ENCODE measurements around the gene FAM76A. TPM values are rescaled to one million over a fixed set of nuclear protein-coding genes. Genes with fewer than 3 reads are reported as not detected.
"Not testable (repeated sequence)": the region's sequence is repeated elsewhere in the genome, so short reads cannot be mapped to it uniquely, and the experiment has no call there.

FAM76A gene
- total RNA-seq, 1 donor from 2014 or later: 6.2 TPM

DNA sequence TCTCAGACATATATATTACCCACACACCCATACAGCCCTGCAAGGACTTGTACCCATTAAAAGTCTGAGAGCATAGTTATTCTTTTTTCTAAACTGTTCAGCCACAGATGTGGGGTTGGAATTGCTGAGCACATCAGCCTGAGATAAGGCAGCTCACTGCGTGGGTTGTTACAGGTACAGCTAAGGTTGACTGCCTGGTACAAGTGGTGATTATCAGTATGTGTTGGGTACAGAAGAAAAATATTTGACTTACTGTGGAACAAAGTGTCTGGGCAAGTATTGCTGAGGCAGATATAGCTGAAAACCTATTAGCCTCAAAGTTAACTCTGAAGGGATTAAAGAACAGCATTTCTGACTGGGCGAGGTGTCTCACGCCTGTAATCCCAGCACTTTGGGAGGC is 52.3 kb downstream of the FAM76A start:
- no peak for DNase-seq (ENCODE audit: low read depth in 2 of 2)

DNA sequence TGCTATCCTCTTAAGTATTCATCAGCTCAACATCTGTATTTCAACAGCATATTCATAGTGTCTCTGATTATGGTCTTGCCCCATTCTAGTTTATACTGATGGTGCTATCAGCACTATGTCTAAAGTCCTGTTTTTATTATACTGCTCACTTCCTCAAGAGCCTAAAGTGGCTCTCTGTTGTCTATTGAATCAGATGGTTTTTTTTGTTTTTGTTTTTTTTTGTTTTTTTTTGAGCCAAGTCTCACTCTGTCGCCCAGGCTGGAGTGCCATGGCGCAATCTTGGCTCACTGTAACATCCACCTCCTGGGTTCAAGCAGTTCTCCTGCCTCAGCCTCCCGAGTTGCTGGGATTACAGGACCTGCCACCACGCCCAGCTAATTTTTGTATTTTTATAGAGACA is 53.4 kb downstream of the FAM76A start:
- no peak for DNase-seq (ENCODE audit: low read depth in 2 of 2)

DNA sequence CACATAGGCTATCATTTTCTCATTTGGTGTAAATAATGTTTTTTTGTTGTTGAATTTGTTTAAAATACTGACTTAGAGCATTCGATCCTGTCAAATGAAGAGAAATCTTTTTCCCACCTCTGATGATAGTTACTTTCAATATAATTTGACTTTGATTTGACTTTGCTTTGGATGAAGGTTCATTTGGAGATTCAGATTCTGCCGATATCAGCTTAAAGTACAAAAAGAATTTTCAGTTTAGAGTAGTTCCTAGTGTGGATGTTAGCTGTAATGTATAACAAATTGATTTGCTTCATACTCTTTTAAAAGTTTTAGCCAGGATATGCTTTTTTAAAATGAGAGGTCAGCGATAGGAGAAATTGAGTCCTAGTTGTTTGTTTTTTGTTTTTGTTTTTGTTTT is 57.2 kb downstream of the FAM76A start:
- DNase-seq (ENCODE audit: low read depth in 2 of 2): no peak

DNA sequence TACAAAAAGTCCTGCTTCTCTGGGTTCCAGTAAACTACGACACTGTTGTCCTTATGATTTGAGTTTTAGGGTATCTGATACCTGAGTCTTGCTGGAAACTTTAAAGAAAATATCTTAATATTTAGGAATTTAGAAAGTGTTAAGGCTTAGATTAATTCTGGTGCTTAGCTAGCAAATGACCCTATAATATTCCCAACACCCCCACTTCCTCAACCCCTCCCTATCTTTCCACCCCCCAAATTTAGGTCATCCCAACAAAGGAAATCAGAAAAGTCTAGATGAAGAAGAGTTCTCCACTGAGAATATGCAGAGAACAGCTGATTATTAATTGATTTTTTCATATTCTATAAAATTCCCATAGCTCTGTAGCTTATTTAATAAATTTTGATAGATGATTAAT is 58.9 kb downstream of the FAM76A start:
- no peak for DNase-seq (ENCODE audit: low read depth in 2 of 2)

DNA sequence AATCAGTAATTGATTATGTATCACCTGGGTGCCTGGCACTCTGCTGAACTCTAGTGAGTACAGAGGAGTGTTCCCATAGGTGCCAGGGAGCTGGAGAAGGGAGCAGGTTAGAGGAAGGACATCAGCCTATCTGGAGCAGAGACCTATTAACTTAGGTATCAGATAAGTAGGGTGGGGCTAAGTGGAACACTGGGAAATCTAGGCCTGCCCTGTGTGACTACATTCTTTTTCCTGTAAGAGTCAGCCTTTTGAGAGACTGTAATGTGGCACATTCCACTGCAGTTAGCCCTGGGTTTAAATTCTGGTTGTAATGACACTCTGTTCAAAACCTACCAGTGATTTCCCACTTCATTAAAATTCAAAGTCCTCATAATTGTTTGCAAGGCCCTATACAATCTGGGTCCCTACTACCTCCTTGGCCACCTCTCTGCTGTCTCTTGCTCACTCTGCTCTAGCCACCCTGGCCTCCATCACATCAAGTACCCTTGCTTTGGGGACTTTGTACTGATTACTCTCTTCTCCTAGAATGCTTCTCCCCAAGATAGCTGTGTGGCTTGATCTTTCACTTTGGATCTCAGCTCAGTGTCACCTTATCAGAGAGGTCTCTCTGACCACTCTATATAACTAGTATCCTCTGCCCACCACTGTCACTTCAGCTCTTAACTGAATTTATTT is 60.2 kb downstream of the FAM76A start:
- peak in 1 of 2 donors; percentile 36 for DNase-seq (ENCODE audit: low read depth in 2 of 2)

DNA sequence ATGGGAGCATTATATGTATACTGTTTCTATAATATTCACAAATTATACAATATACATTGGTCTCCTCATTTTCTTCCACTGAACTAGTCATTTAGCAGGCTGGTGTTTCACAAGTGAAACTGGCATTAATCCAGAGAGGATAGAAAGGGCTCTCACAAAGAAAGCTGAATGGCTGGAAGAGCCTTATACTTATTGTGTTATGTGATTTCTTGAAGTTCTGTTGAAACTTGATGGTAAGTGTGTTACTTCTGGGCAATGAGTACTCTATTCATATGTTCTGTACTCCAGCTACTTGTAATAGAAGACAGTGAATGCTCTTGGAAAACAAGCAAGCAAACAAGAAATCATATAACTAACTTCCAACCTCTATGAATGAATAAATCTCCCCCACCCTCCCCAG is 62.1 kb downstream of the FAM76A start:
- DNase-seq (ENCODE audit: low read depth in 2 of 2): peak in 1 of 2 donors; percentile 40

DNA sequence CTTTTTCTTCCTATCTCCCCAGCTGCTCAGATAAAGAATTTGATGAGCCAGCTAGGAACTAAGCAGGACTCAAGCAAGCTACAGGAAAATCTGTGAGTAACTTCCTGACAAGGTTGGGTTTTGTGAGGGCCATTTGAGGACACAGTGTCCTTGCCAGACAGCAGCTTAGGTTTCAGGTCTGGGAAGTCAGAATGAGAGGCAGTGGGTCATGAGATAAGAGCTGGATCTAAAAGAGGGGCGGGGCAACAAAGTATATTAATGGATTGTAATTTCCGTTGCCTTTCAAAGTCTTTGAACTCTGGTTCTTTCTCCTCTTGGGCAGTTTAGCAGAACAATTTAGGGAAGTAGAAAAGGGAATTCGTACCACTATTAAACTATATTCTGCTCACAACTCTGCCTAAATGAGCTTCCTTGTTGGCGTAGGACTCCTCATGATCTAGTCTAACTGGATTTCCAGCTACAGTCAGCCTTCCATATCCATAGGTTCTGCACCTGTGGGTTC is 63.8 kb downstream of the FAM76A start:
- peak; percentile 17 to 95 for DNase-seq (ENCODE audit: low read depth in 2 of 2)

DNA sequence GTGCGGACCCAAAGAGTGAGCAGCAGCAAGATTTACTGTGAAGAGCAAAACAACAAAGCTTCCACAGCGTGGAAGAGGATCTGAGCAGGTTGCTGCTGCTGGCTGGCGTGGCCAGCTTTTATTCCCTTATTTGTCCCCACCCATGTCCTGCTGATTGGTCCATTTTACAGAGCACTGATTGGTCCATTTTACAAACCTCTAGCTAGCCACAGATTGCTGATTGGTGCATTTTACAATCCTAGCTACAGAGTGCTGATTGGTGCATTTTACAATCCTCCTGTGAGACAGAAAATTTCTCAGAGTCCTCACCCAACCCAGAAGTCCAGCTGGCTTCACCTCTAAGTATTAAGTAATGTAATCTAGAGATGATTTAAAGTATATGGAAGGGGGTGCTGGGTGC is 64.5 kb downstream of the FAM76A start:
- DNase-seq (ENCODE audit: low read depth in 2 of 2): not testable (repeated sequence)

DNA sequence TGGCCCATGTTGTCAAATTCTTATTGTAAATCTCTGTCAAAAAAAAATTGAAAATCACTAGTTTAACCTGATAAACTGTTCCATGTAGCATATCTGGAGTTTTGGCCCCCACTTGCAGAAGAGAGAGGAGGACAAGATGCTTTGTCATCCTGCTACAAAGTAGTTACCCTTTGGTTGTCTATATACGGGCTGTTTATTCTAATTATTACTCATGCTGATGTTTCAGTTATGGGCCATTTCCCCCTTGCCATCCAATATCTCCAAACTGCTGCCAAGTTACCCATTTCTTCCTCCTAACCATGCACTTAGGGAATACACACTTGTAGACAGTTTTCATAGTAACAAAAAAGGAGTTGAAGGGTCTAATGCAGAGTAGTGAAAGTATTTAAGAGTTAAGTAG is 69.8 kb downstream of the FAM76A start:
- no peak for DNase-seq (ENCODE audit: low read depth in 2 of 2)

DNA sequence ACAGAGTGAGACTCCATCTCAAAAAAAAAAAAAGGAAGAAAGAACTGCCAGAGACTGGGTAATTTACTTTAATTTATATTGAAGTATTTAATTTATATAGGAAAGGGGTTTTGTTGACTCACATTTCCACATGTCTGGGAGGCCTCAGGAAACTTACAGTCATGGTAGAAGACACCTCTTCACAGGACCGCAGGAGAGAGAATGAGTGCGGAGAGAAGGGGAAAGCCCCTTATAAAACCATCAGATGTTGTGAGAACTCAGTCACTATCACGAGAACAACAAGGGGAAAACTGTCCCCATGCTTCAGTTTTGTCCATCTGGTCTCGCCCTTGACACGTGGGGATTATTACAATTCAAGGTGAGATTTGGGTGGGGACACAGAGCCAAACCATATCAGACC is 79.0 kb downstream of the FAM76A start:
- DNase-seq (ENCODE audit: low read depth in 2 of 2): no peak

DNA sequence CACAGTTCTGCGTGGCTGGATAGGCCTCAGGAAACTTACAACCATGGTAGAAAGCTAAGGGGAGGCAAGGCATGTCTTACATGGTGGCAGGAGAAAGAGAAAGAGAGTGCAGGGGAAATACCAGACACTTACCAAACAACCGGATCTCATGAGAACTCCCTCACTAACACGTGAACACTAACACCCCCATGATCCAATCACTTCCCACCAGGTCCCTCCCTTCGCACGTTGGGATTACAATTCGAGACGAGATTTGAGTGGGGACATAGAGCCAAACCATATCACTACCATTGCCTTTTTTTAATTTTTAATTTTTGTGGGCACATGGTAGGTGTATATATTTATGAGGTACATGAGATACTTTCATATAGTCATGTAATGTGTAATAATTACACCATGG is 81.0 kb downstream of the FAM76A start:
- no peak for DNase-seq (ENCODE audit: low read depth in 2 of 2)

DNA sequence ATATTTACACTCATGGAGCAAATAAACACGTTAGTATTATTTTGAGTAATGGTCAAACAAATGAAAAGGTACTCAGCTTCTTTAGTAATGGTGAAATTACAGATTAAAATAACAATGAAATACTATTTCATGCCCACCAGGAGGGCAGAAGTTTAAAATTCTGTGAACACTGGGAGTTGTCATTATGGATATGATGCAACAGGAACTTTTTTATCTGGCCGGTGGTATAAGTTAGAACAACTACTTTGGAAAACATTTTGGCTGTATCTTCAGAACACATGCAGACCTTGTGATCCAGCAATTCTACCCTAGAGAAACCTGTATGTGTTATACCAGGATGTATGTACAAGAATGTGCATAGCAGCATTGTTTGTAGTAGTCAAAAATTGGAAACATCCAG is 81.6 kb downstream of the FAM76A start:
- DNase-seq (ENCODE audit: low read depth in 2 of 2): no peak

DNA sequence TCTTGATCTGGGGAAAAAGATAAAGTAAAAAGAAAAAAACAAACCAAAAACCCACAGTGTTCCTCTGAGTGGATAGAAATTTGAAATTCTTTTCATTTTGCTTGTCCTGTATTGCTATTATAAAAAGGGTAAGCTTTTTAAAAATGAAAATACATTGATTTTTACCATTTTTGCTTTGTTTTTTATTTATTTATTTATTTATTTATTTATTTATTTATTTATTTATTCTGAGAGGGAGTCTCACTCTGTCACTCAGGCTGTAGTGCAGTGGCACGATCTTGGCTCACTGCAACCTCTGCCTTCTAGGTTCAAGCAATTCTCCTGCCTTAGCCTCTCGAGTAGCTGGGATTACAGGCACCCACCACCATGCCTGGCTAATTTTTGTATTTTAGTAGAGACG is 82.4 kb downstream of the FAM76A start:
- not testable (repeated sequence) for DNase-seq (ENCODE audit: low read depth in 2 of 2)

DNA sequence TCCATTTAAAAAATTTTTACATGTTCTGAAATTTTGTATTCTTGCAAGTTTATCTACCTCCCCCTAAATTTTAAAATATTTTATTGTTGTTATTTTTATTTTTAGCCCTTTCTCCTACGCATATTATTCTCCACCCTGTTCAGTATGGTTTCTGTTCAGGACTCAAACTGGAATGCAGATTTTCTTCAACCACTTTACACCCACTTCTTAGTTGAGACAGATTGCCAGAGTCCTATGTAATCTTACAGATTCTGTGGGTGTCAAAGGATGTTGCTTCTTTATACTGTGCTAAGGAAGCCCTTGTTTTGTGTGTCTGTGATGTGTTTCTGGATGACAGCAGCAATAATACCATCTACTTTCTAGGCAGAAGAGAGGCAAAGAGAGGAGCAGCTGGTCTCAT is 84.1 kb downstream of the FAM76A start:
- DNase-seq (ENCODE audit: low read depth in 2 of 2): no peak

DNA sequence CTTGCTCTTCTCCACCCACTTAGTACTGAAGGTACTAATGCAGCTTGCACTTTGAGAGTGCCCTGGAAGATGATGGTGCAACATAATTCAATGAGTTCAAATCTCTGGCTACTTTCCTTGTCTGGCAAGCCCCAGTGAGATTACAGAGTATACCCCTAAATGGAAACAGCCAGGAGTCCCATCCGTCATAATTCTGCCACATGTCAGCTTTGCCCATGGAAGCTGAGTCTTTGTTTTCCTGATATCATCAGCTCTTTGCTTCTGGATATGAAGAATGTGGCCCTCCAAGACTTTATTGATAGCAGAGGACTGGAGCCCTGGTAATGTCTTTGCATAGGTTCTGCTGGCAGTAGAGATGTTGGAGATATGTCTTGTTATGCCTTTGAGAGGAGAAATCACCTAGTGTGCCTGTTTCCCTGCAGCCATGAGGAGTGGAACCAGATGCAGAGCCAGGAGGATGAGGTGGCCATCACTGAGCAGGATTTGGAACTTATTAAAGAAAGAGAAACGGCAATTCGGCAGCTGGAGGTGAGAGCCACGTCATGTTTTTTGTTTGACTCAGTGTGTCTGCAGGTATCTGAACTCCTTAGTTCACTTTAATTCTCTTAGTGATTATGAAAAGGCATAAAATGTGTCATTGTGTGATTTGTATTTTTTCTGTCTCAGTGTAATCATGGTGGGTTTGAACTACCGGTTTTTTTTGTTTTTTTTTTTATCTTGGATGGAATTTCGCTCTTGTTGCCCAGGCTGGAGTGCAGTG is 86.2 kb downstream of the FAM76A start:
- DNase-seq (ENCODE audit: low read depth in 2 of 2): no peak

Other genes starting within 250 kb of the FAM76A start
- gene WASF2, start 235.8 kb upstream of the FAM76A start, total RNA-seq: 33.1 and 54.5 TPM in 2 replicates
- gene AHDC1, start 121.8 kb upstream of the FAM76A start, total RNA-seq: 3.3 and 9.4 TPM in 2 replicates
- gene FGR, start 90.8 kb upstream of the FAM76A start, total RNA-seq: 0.13 and 0.25 TPM in 2 replicates
- gene IFI6, start 53.8 kb upstream of the FAM76A start, total RNA-seq: 21.8 and 48.8 TPM in 2 replicates
- 56.4 and 74.0 TPM in 2 replicates for gene STX12, start 47.3 kb downstream of the FAM76A start, total RNA-seq
- 48.3 and 50.2 TPM in 2 replicates for gene PPP1R8, start 104.8 kb downstream of the FAM76A start, total RNA-seq
- 29.9 and 36.3 TPM in 2 replicates for gene THEMIS2, start 146.6 kb downstream of the FAM76A start, total RNA-seq
- 45.4 and 68.0 TPM in 2 replicates for gene RPA2, start 188.6 kb downstream of the FAM76A start, total RNA-seq
- 0.26 and 0.89 TPM in 2 replicates for gene SMPDL3B, start 209.0 kb downstream of the FAM76A start, total RNA-seq
- gene XKR8, start 234.0 kb downstream of the FAM76A start, total RNA-seq: 5.0 and 7.0 TPM in 2 replicates